Stimulated activated CD4-positive, alpha-beta T cell treated with anti-CD3 and anti-CD28 coated beads, Interleukin-4, amount 100 ng/mL, for 1 hour (primary cell): ENCODE results near the gene TCIRG1.
"Not testable (repeated sequence)": the region's sequence is repeated elsewhere in the genome, so short reads cannot be mapped to it uniquely, and the experiment has no call there.

Experiments used
- DNase-seq: peaks from one replicate; pipeline ENCODE4 v3.0.0-alpha.2; 2020

TCIRG1 gene

GRCh38 chr11:68090706-68091105, 51.9 kb downstream of the TCIRG1 start:
- no peak for DNase-seq

- no peak for DNase-seq
Measured at GRCh38 chr11:68092411-68092810, 53.6 kb downstream of the TCIRG1 start.

- not testable (repeated sequence) for DNase-seq
Measured at GRCh38 chr11:68092946-68093345, 54.1 kb downstream of the TCIRG1 start.

GRCh38 chr11:68093565-68093964, 54.7 kb downstream of the TCIRG1 start:
- no peak for DNase-seq

- no peak for DNase-seq
Measured at GRCh38 chr11:68096962-68097361, 58.1 kb downstream of the TCIRG1 start.

GRCh38 chr11:68099057-68099456, 60.2 kb downstream of the TCIRG1 start:
- DNase-seq, result no peak

GRCh38 chr11:68099474-68100405, 60.9 kb downstream of the TCIRG1 start:
- DNase-seq, result peak; percentile 16
